ENCODE results near the gene AP2B1.

The AP2B1 gene

GRCh38 chr17:35745246-35745645, 158.1 kb downstream of the AP2B1 start:
- no peak for TF ChIP-seq NFIC (IDR thresholded peaks at IDR 0.05)
- no peak for TF ChIP-seq EP300 (IDR thresholded peaks at IDR 0.05; ENCODE audit: borderline replicate concordance)
- no peak for TF ChIP-seq MAX (IDR thresholded peaks at IDR 0.05)
- no peak for TF ChIP-seq YY1 (IDR thresholded peaks at IDR 0.05; ENCODE audit: low read depth)
- TF ChIP-seq USF1 (IDR thresholded peaks at IDR 0.05): no peak
- no peak for TF ChIP-seq TAF1 (IDR thresholded peaks at IDR 0.05; ENCODE audit: low read depth)
- no peak for TF ChIP-seq ZBTB7A (IDR thresholded peaks at IDR 0.05; ENCODE audit: low read depth)
- TF ChIP-seq FOXM1 (IDR thresholded peaks at IDR 0.05; ENCODE audit: borderline replicate concordance, low read depth): no peak
- TF ChIP-seq CEBPB (IDR thresholded peaks at IDR 0.05): no peak
- no peak for TF ChIP-seq TCF12 (IDR thresholded peaks at IDR 0.05; ENCODE audit: low read depth)
- no peak for TF ChIP-seq REST (IDR thresholded peaks at IDR 0.05; ENCODE audit: low read depth)

GRCh38 chr17:35745749-35746320, 158.7 kb downstream of the AP2B1 start:
- no peak for TF ChIP-seq CEBPB (IDR thresholded peaks at IDR 0.05)
- TF ChIP-seq TCF12 (IDR thresholded peaks at IDR 0.05; ENCODE audit: low read depth): no peak
- no peak for TF ChIP-seq NFIC (IDR thresholded peaks at IDR 0.05)
- TF ChIP-seq EP300 (IDR thresholded peaks at IDR 0.05; ENCODE audit: borderline replicate concordance): no peak
- no peak for TF ChIP-seq REST (IDR thresholded peaks at IDR 0.05; ENCODE audit: low read depth)
- no peak for TF ChIP-seq FOXM1 (IDR thresholded peaks at IDR 0.05; ENCODE audit: borderline replicate concordance, low read depth)
- no peak for TF ChIP-seq TEAD4 (IDR thresholded peaks at IDR 0.05)
- TF ChIP-seq TAF1 (IDR thresholded peaks at IDR 0.05; ENCODE audit: low read depth): no peak
- no peak for TF ChIP-seq CREB1 (IDR thresholded peaks at IDR 0.05; ENCODE audit: low read depth)
- TF ChIP-seq MAX (IDR thresholded peaks at IDR 0.05): no peak
- TF ChIP-seq YY1 (IDR thresholded peaks at IDR 0.05; ENCODE audit: low read depth): no peak
- no peak for TF ChIP-seq EGR1 (IDR thresholded peaks at IDR 0.05)
- no peak for TF ChIP-seq ZBTB7A (IDR thresholded peaks at IDR 0.05; ENCODE audit: low read depth)
- TF ChIP-seq USF1 (IDR thresholded peaks at IDR 0.05): no peak

- TF ChIP-seq FOXM1 (IDR thresholded peaks at IDR 0.05; ENCODE audit: borderline replicate concordance, low read depth) (no peak), CREB1 (IDR thresholded peaks at IDR 0.05; ENCODE audit: low read depth) (no peak), RAD21 (IDR thresholded peaks at IDR 0.05; ENCODE audit: low read depth) (peak; percentile 98), CEBPB (IDR thresholded peaks at IDR 0.05) (no peak), REST (IDR thresholded peaks at IDR 0.05; ENCODE audit: low read depth) (no peak), NFIC (IDR thresholded peaks at IDR 0.05) (no peak), EP300 (IDR thresholded peaks at IDR 0.05; ENCODE audit: borderline replicate concordance) (no peak)
These were observed 160.5 kb downstream of the AP2B1 start for GRCh38 chr17:35747540-35748017.

- TF ChIP-seq FOXM1 (IDR thresholded peaks at IDR 0.05; ENCODE audit: borderline replicate concordance, low read depth): no peak
- 0 out of 2 replicates have a peak, but pooled peaks have one; percentile 14 for TF ChIP-seq USF1 (IDR thresholded peaks at IDR 0.05)
- TF ChIP-seq NFIC (IDR thresholded peaks at IDR 0.05): peak; percentile 44; the same call in 1 of the 2 replicates
- no peak for TF ChIP-seq CEBPB (IDR thresholded peaks at IDR 0.05)
These were observed 161.3 kb downstream of the AP2B1 start for GRCh38 chr17:35748341-35748841.

All from Ishikawa (cell line).